Measurements from ENCODE around the gene UBE2H.

The UBE2H gene

GRCh38 chr7:129816742-129817141 is 136.0 kb downstream of the UBE2H start:
- TF ChIP-seq CTCF (IDR thresholded peaks at IDR 0.05; ENCODE audit: low read depth, low read length, missing control alignments): no peak
- no peak for DNase-seq (ENCODE audit: extremely low read depth, low read depth)
- H3K4me3 ChIP-seq (replicated peaks; ENCODE audit: low read depth, low read length): no peak overlapping the region

- no peak for DNase-seq (ENCODE audit: extremely low read depth, low read depth)
These were observed 144.9 kb downstream of the UBE2H start for GRCh38 chr7:129807863-129808262.

GRCh38 chr7:129804890-129805719 is 147.7 kb downstream of the UBE2H start:
- no peak overlapping the region for H3K4me3 ChIP-seq (replicated peaks; ENCODE audit: low read depth, low read length)
- no peak for TF ChIP-seq CTCF (IDR thresholded peaks at IDR 0.05; ENCODE audit: low read depth, low read length, missing control alignments)
- DNase-seq (ENCODE audit: extremely low read depth, low read depth): no peak

More at GRCh38 chr7:129807863-129808262, 144.9 kb downstream of the UBE2H start:
- H3K4me3 ChIP-seq (replicated peaks; ENCODE audit: low read depth, low read length): no peak overlapping the region
- TF ChIP-seq CTCF (IDR thresholded peaks at IDR 0.05; ENCODE audit: low read depth, low read length, missing control alignments): no peak

GRCh38 chr7:129804111-129804889 is 148.5 kb downstream of the UBE2H start:
- no peak overlapping the region for H3K4me3 ChIP-seq (replicated peaks; ENCODE audit: low read depth, low read length)
- no peak for DNase-seq (ENCODE audit: extremely low read depth, low read depth)
- TF ChIP-seq CTCF (IDR thresholded peaks at IDR 0.05; ENCODE audit: low read depth, low read length, missing control alignments): no peak

- H3K4me3 ChIP-seq (replicated peaks; ENCODE audit: low read depth, low read length): no peak overlapping the region
- DNase-seq (ENCODE audit: extremely low read depth, low read depth): no peak
- no peak for TF ChIP-seq CTCF (IDR thresholded peaks at IDR 0.05; ENCODE audit: low read depth, low read length, missing control alignments)
These were observed 149.1 kb downstream of the UBE2H start for GRCh38 chr7:129803546-129804081.

GRCh38 chr7:129801882-129802281 is 150.9 kb downstream of the UBE2H start:
- DNase-seq (ENCODE audit: extremely low read depth, low read depth): no peak
- no peak overlapping the region for H3K4me3 ChIP-seq (replicated peaks; ENCODE audit: low read depth, low read length)
- no peak for TF ChIP-seq CTCF (IDR thresholded peaks at IDR 0.05; ENCODE audit: low read depth, low read length, missing control alignments)

Measured in HFF-Myc (cell line).